Brain microvascular endothelial cell (primary cell): Measurements from ENCODE around the gene TUBGCP3.

Experiments
- DNase-seq: peaks from one replicate; pipeline ENCODE4 v3.0.0-alpha.2; 2020
- H3K27ac ChIP-seq: fragments of 250-450 bp; sonication (Bioruptor Pico); 2 replicates; pipeline ENCODE4 v1.5.1; 2020; ENCODE audit warnings: mild to moderate bottlenecking, moderate library complexity
- H3K27me3 ChIP-seq: fragments of 250-450 bp; sonication (Bioruptor Pico); replicated peaks from 2 replicates; pipeline ENCODE4 v1.5.1; 2020; ENCODE audit warnings: mild to moderate bottlenecking
- H3K36me3 ChIP-seq: fragments of 250-450 bp; sonication (Bioruptor Pico); replicated peaks from 2 replicates; pipeline ENCODE4 v1.5.1; 2020; ENCODE audit warnings: mild to moderate bottlenecking
- H3K4me3 ChIP-seq: 2 replicates; pipeline ENCODE4 v1.5.1; 2011; ENCODE audit warnings: low read depth, mild to moderate bottlenecking, control low read depth, low read length, moderate library complexity
- in situ Hi-C: cut with HindIII; loops from 2 replicates; pipeline ENCODE4 v1.10.0; 2017; ENCODE audit warnings: low sequenced_read_pairs, low pct_ligation_motif_present
- TF ChIP-seq, protein P1 (sequence below): IDR thresholded peaks from 2 replicates; pipeline ENCODE4 v1.5.1; 2011; ENCODE audit warnings: low read depth, mild to moderate bottlenecking, moderate library complexity, low read length, control low read depth, inconsistent platforms; ENCODE audit errors: missing control alignments

TUBGCP3 gene

DNA sequence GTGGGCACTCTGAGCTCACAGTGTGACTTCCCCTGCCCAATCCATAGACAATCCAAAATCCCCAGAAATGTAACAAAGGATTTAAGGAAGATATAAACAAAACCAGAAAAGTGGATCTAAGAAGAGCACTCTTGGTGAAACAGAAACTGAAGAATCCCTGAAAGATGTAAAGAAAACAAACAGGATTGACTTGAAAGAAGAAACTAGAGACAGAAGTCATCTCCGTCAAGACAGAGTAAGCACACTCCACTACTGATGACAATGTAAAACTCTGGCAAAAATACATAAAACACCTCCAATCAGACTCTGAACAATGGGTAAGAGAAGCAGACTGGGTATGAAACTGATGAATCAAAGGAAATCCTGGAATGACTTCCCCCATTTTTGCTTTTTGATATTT, 13.5 kb downstream of the TUBGCP3 start:
- Histone ChIP-seq H3K36me3 (no peaks in the 10 kb centered on the region), H3K27ac (no peak overlapping the region), H3K27me3 (no peaks in the 10 kb centered on the region), H3K4me3 (no peak overlapping the region)
- TF ChIP-seq, protein P1, sequence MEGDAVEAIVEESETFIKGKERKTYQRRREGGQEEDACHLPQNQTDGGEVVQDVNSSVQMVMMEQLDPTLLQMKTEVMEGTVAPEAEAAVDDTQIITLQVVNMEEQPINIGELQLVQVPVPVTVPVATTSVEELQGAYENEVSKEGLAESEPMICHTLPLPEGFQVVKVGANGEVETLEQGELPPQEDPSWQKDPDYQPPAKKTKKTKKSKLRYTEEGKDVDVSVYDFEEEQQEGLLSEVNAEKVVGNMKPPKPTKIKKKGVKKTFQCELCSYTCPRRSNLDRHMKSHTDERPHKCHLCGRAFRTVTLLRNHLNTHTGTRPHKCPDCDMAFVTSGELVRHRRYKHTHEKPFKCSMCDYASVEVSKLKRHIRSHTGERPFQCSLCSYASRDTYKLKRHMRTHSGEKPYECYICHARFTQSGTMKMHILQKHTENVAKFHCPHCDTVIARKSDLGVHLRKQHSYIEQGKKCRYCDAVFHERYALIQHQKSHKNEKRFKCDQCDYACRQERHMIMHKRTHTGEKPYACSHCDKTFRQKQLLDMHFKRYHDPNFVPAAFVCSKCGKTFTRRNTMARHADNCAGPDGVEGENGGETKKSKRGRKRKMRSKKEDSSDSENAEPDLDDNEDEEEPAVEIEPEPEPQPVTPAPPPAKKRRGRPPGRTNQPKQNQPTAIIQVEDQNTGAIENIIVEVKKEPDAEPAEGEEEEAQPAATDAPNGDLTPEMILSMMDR, result no peak
- in situ Hi-C loops, result no loop called here
- no peak for DNase-seq

DNA sequence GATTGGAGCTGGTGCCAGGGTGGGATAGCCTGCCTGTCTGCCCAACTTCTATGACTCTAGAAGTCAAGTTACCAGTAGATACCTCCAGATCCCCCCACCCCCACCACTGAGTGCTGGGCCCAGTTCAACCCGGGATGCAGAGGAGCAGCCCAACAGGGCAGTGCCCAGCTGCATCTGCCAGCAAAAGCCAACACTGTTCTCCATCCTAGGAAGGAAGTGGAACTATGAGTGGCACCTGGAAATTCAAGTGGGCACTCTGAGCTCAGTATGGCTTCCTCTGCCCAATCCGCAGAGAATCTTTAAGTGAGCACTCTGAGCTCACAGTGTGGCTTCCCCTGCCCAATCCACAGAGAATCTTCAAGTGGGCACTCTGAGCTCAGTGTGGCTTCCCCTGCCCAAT, 14.2 kb downstream of the TUBGCP3 start:
- Histone ChIP-seq H3K27me3 (no peaks in the 10 kb centered on the region), H3K36me3 (no peaks in the 10 kb centered on the region), H3K27ac (no peak overlapping the region), H3K4me3 (no peak overlapping the region)
- no peak for DNase-seq
- TF ChIP-seq, protein P1, result no peak
- in situ Hi-C loops, result no loop called here

DNA sequence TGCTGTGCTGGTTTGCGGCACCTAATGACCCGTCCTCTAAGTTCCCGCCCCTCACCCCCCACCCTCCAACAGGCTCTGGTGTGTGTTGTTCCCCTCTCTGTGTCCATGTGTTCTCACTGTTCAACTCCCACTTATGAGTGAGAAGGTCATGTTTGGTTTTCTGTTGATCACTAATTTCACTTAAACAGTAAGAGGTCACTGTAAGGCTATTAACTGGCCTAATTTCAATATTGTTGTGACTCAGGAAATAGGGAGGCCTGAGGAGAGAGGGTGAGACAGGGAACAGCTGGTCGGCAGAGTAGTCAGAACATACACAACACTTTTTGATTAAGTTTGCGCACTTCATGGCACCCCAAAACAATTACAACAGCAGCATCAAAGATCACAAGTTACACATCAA, 15.6 kb downstream of the TUBGCP3 start:
- H3K36me3 ChIP-seq, result no peaks in the 10 kb centered on the region
- H3K27me3 ChIP-seq, result no peaks in the 10 kb centered on the region
- in situ Hi-C loops, result no loop called here
- DNase-seq, result no peak
- H3K27ac ChIP-seq, result no peak overlapping the region
- H3K4me3 ChIP-seq, result no peak overlapping the region
- TF ChIP-seq, protein P1, result no peak

DNA sequence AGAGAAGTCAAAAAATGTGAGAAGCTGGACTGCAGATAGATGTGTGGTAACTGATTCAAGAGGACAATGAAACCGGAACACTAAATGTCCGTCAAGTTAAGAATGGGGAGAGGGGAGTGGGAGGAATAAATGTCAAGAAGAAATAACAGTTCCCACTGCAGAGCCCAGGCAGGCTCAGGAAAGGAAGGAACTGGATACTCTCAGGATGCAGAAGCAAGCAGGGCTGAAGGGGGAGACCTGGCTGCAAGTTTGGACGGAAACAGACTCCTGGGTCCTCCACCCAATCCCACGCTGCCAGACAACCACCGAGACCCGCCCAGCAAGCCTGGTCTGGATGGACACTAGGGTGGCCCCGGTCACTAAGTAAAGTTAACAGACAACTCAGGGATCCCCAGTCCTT, 18.1 kb downstream of the TUBGCP3 start:
- no peak for DNase-seq
- no peaks in the 10 kb centered on the region for H3K36me3 ChIP-seq
- H3K27me3 ChIP-seq, result no peaks in the 10 kb centered on the region
- TF ChIP-seq, protein P1, result no peak
- H3K4me3 ChIP-seq, result no peak overlapping the region
- H3K27ac ChIP-seq, result no peak overlapping the region
- in situ Hi-C loops, result no loop called here

DNA sequence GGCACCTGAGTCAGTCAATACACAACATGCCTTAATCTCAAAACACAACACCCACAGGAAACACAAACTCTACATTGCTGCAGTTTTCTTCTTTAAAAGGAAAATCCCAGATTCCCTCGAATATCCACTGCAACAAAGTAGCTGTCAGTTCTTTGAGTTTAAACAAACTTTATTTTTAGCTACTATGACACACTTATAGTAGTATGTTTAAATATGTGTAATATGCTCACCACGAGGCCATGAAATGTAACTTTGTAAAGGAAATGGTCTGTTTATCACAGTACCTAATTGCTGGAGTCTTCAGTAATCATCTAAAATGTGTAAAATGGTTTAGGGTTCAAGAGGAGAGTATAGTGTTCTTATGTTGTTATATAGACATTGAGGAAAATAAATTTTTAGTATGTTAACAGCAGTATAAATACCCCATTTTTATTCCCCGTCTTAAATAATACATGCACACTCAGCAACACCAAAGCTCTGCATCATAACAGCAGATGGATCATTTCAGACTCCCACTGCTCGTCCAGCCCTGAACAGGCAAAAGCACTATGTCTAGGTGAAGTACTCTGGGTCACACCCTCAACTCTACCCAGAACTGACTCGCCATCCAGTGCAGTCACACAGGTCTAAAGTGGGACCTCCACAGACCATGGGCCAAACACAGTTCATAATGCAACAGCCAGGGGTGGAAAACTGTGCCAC, 20.6 kb downstream of the TUBGCP3 start:
- Histone ChIP-seq H3K36me3 (no peaks in the 10 kb centered on the region), H3K27ac (no peak overlapping the region), H3K27me3 (no peaks in the 10 kb centered on the region), H3K4me3 (no peak overlapping the region)
- TF ChIP-seq, protein P1, result no peak
- in situ Hi-C loops, result no loop called here
- no peak for DNase-seq
